Activated T-helper 17 cell treated with anti-CD3 and anti-CD28 coated beads, Interleukin-2, amount 50 U/mL, for 72 hours (primary cell): ENCODE measurements around the gene NPPA. TPM values are rescaled to one million over a fixed set of nuclear protein-coding genes. Genes with fewer than 3 reads are reported as not detected.

Source experiments
- ATAC-seq: fragments of 150-1000 bp; cut with Tn5 transposase; replicated peaks from 2 replicates; pipeline ENCODE4 v1.10.0; 2021; ENCODE audit warnings: mild to moderate bottlenecking, moderate library complexity
- H3K27ac Mint-ChIP-seq: one replicate; pipeline ENCODE4 v1.8.0; 2022; ENCODE audit warnings: mixed read lengths
- H3K27me3 Mint-ChIP-seq: one replicate; pipeline ENCODE4 v1.8.0; 2022; ENCODE audit warnings: mixed read lengths
- H3K36me3 Mint-ChIP-seq: one replicate; pipeline ENCODE4 v1.8.0; 2022; ENCODE audit warnings: low read depth, mild to moderate bottlenecking, mixed read lengths
- H3K4me1 Mint-ChIP-seq: one replicate; pipeline ENCODE4 v1.8.0; 2022; ENCODE audit warnings: mixed read lengths
- H3K4me3 Mint-ChIP-seq: one replicate; pipeline ENCODE4 v1.8.0; 2022; ENCODE audit warnings: mild to moderate bottlenecking, mixed read lengths
- H3K9me3 Mint-ChIP-seq: one replicate; pipeline ENCODE4 v1.8.0; 2022; ENCODE audit warnings: mixed read lengths
- total RNA-seq, 2 donors: library from RNA; stranded (reverse); gene quantifications; one replicate each; pipeline ENCODE4 v1.2.3, GENCODE V29; 2022

NPPA gene
- total RNA-seq, 2 donors from 2014 or later, result not detected

DNA sequence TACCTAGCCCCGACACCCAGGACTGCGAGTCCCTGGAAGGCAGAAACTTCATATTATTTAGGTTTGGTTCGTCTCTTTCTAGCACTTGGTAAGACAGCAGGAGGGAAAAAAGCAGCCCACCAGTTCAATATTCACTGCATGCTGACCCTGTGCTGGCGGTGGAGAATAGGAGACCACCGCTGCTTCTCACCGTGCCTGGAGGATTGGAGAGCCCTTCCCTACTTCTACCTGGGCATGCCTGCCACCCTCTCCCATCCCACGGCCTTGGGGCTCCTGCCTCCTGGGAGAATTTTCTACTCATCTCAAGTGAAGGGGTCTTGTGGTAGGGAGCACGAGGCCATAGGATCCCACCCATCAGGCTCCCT is 47.2 kb downstream of the NPPA start:
- ATAC-seq, result no peak
- Mint-ChIP-seq H3K4me1 (peaks cover 12% of the 10 kb centered on the region), H3K36me3 (peaks cover 62% of the 10 kb centered on the region), H3K4me3 (no peak overlapping the region), H3K27ac (peak overlapping the region; percentile 12), H3K9me3 (no peaks in the 10 kb centered on the region), H3K27me3 (no peaks in the 10 kb centered on the region)

DNA sequence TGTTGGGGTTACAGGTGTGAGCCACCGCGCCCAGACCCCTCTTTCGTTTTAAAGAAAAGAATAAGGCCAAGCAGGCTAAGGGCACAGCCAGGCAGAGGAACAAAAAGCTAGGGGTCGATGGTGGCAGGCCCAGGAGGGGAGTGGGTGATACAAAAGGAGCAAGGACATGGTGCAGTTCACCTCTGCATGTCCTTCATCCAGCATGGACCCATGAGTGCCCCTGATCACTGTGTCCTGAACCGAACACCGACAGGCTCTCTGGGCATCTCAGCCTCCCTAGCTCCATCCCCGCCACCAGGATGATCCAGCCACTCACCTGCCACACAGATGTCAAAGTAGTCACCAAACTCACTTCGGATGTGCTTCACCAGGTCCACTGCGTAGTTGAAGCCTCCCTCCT is 47.7 kb downstream of the NPPA start:
- no peak overlapping the region for H3K4me3 Mint-ChIP-seq
- H3K4me1 Mint-ChIP-seq, result peaks cover 12% of the 10 kb centered on the region
- H3K27me3 Mint-ChIP-seq, result no peaks in the 10 kb centered on the region
- no peak overlapping the region for H3K27ac Mint-ChIP-seq
- peaks cover 65% of the 10 kb centered on the region for H3K36me3 Mint-ChIP-seq
- H3K9me3 Mint-ChIP-seq, result no peaks in the 10 kb centered on the region
- ATAC-seq, result no peak

DNA sequence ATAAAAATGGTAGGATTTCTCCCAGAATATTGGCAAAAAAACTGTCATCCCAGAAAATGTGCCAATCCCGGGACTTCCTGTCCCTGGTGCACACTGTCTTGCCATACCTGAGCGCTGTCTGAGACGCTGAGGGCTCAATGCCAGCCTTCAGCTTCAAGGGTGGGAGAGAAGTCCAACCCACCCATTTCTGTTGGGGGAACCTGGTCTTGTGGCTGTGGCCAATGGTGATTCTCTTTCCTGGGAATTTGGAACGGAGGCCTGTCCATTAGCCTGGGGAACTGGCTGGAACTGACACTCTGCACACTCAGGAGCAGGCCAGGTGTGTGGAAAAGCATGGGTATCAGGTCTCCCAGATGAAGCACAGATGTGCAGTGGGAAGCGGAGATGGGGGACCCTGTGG is 48.5 kb downstream of the NPPA start:
- H3K27me3 Mint-ChIP-seq, result no peaks in the 10 kb centered on the region
- no peaks in the 10 kb centered on the region for H3K9me3 Mint-ChIP-seq
- H3K36me3 Mint-ChIP-seq, result peaks cover 72% of the 10 kb centered on the region
- no peak overlapping the region for H3K27ac Mint-ChIP-seq
- H3K4me3 Mint-ChIP-seq, result no peak overlapping the region
- peaks cover 8% of the 10 kb centered on the region for H3K4me1 Mint-ChIP-seq
- no peak for ATAC-seq

DNA sequence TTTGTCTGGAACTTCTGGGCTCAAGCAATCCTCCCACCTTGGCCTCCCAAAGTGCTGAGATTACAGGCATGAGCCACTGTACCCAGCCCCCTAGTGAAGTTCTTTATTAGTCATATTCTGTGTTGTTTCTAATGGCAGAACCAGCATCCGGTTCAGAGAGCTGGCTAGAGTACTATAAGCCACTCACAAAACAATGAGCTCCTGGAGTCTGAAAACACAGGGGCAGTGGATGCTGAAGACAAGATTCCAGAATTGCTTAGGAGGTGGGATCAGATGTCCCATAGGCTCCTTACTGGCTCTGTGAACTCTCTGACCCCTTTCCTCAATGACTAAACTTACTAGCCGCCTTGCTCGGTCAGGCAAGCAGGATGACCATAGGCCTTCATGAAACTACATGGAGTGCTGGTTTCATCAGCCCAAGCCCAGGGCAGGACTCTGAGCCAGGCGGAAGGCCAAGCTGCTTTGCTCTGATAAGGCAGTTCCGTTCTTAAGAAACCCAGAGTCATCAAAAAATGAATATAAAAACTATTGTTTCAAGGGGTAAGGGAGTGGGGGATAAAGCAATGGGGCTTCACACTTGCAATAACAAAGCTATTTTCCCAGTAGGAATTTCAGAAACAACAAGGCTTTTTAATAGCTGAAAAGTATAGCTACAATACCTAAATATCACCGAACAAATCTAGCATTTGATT is 49.9 kb downstream of the NPPA start:
- H3K27ac Mint-ChIP-seq, result no peak overlapping the region
- H3K4me1 Mint-ChIP-seq, result no peaks in the 10 kb centered on the region
- H3K9me3 Mint-ChIP-seq, result no peaks in the 10 kb centered on the region
- H3K4me3 Mint-ChIP-seq, result no peak overlapping the region
- H3K27me3 Mint-ChIP-seq, result no peaks in the 10 kb centered on the region
- ATAC-seq, result no peak
- peaks cover 65% of the 10 kb centered on the region for H3K36me3 Mint-ChIP-seq

DNA sequence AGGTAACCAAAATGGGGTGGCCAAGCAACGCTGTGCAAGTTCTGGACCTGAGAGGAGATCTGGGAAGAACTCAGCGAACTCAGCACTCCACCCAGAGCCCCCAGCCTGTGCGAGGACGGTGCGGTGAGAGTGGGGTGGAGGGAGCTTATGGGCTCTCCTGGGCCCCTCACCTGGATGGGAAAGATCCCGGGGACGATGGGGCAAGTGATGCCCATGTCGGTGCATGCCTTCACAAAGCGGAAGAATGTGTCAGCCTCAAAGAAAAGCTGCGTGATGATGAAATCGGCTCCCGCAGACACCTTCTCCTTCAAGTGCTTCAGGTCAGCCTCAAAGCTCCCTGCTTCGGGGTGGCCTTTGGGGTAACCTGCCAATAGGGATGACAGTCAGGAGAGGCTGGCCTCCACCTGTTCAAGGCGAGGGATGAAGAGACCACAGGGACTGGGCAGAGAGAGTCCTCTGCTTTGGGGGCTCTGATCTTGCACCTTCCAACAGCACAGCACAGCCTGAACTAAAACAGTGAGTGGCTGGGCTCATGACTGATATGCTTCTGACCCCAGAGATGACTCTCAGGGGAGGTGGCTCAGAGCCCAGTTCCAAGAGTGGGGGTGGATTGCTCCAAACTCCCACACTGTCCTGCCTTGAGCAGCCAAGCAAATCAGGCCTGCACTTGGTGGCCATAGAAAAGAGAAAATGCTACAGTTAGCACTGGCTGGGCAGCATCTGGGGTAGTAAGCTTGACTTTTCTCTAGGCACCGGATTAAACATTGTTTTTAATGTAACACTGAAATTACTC is 51.4 kb downstream of the NPPA start:
- ATAC-seq, result no peak
- Mint-ChIP-seq H3K36me3 (peaks cover 57% of the 10 kb centered on the region), H3K27me3 (no peaks in the 10 kb centered on the region), H3K27ac (no peak overlapping the region), H3K9me3 (no peaks in the 10 kb centered on the region), H3K4me3 (no peak overlapping the region), H3K4me1 (no peaks in the 10 kb centered on the region)

Other genes with a start within 250 kb of the NPPA start
- 1 to 10 TPM; 1.3 to 4.0 TPM for gene FBXO2, start 193.4 kb downstream of the NPPA start, total RNA-seq
- 10 to 100 TPM; 13.8 to 21.7 TPM for gene FBXO44, start 192.9 kb downstream of the NPPA start, total RNA-seq
- 1 to 10 TPM; 2.0 to 6.2 TPM for gene FBXO6, start 183.6 kb downstream of the NPPA start, total RNA-seq
- 10 to 100 TPM; 63.1 to 63.3 TPM for gene MAD2L2, start 166.6 kb downstream of the NPPA start, total RNA-seq
- gene DRAXIN, start 156.1 kb downstream of the NPPA start, total RNA-seq, result under 1 TPM; 0.04 to 0.13 TPM
- 10 to 100 TPM in 1 of 2 donors, 1 to 10 TPM in 1; 7.5 to 14.3 TPM for gene AGTRAP, start 111.6 kb downstream of the NPPA start, total RNA-seq
- gene C1orf167, start 85.6 kb downstream of the NPPA start, total RNA-seq, result not detected
- 10 to 100 TPM; 13.3 to 16.2 TPM for gene MTHFR, start 41.8 kb downstream of the NPPA start, total RNA-seq
- 10 to 100 TPM; 11.3 to 18.2 TPM for gene CLCN6, start 41.6 kb downstream of the NPPA start, total RNA-seq
- gene NPPB, start 11.2 kb upstream of the NPPA start, total RNA-seq, result not detected
- 10 to 100 TPM; 15.6 to 32.2 TPM for gene KIAA2013, start 78.6 kb upstream of the NPPA start, total RNA-seq
- 10 to 100 TPM; 18.1 to 36.1 TPM for gene PLOD1, start 86.9 kb upstream of the NPPA start, total RNA-seq
- gene MFN2, start 132.7 kb upstream of the NPPA start, total RNA-seq, result 10 to 100 TPM; 46.5 to 70.1 TPM
- 100 to 1,000 TPM in 1 of 2 donors, 10 to 100 TPM in 1; 51.1 to 115 TPM for gene MIIP, start 171.7 kb upstream of the NPPA start, total RNA-seq
- 100 to 1,000 TPM in 1 of 2 donors, 10 to 100 TPM in 1; 35.3 to 216 TPM for gene TNFRSF8, start 215.5 kb upstream of the NPPA start, total RNA-seq